Neural cell (in vitro differentiated cells): ENCODE measurements around the gene TIMM9. TPM values are rescaled to one million over a fixed set of nuclear protein-coding genes. Genes with fewer than 3 reads are reported as not detected.

Experiments
- H2AFZ ChIP-seq: fragments of 200-600, 300-800 bp; sonication (generic), shearing (Covaris generic); 2 replicates; pipeline ENCODE4 v1.6.0; 2014; ENCODE audit warnings: low read depth, mild to moderate bottlenecking, antibody characterized with exemption, low read length, moderate library complexity
- H3F3A ChIP-seq: fragments of 200-600 bp; shearing (Covaris generic); 2 replicates; pipeline ENCODE4 v1.6.1; 2016; ENCODE audit warnings: mild to moderate bottlenecking, moderate library complexity, mixed read lengths, antibody characterized with exemption, low read length; ENCODE audit not compliant: insufficient read depth, poor library complexity, severe bottlenecking
- H3K27ac ChIP-seq: fragments of 200-600, 300-800 bp; sonication (generic), shearing (Covaris generic); 2 replicates; pipeline ENCODE4 v1.5.1; 2014; ENCODE audit warnings: mild to moderate bottlenecking, low read length, moderate library complexity
- H3K27me3 ChIP-seq: fragments of 300-800, 200-600 bp; sonication (generic), shearing (Covaris generic); 2 replicates; pipeline ENCODE4 v1.6.0; 2014; ENCODE audit warnings: mild to moderate bottlenecking, low read depth, low read length, moderate library complexity; ENCODE audit not compliant: insufficient read depth
- H3K36me3 ChIP-seq: fragments of 300-800, 200-600 bp; sonication (generic), shearing (Covaris generic); 2 replicates; pipeline ENCODE4 v1.5.1; 2014; ENCODE audit warnings: mild to moderate bottlenecking, antibody characterized with exemption, low read length, moderate library complexity; ENCODE audit not compliant: insufficient read depth
- H3K4me2 ChIP-seq: fragments of 300-800, 200-600 bp; sonication (generic), shearing (Covaris generic); 2 replicates; pipeline ENCODE4 v1.6.0; 2014; ENCODE audit warnings: mild to moderate bottlenecking, low read length
- H3K4me3 ChIP-seq: fragments of 300-800, 200-600 bp; sonication (generic), shearing (Covaris generic); 2 replicates; pipeline ENCODE4 v1.5.1; 2014; ENCODE audit warnings: mild to moderate bottlenecking, low read length, moderate library complexity
- H3K79me2 ChIP-seq: fragments of 200-600 bp; shearing (Covaris generic); replicated peaks from 2 replicates; pipeline ENCODE4 v1.6.0; 2014; ENCODE audit warnings: mild to moderate bottlenecking, low read length, moderate library complexity; ENCODE audit not compliant: insufficient read depth
- H3K9ac ChIP-seq: fragments of 300-800, 200-600 bp; sonication (generic), shearing (Covaris generic); 2 replicates; pipeline ENCODE4 v1.6.1; 2016; ENCODE audit warnings: mild to moderate bottlenecking, low read length, mixed read lengths
- H3K9me2 ChIP-seq: fragments of 200-600 bp; shearing (Covaris generic); 2 replicates; pipeline ENCODE4 v1.6.1; 2016; ENCODE audit warnings: mild to moderate bottlenecking, low read length, mixed read lengths; ENCODE audit not compliant: insufficient read depth
- H3K9me3 ChIP-seq: fragments of 200-600, 300-800 bp; sonication (generic), shearing (Covaris generic); 2 replicates; pipeline ENCODE4 v1.6.1; 2016; ENCODE audit warnings: mild to moderate bottlenecking, mixed run types, low read length, moderate library complexity, mixed read lengths
- H4K20me1 ChIP-seq: fragments of 200-600 bp; shearing (Covaris generic); 2 replicates; pipeline ENCODE4 v1.6.1; 2016; ENCODE audit warnings: mild to moderate bottlenecking, mixed run types; ENCODE audit not compliant: insufficient read depth
- CTCF ChIP-seq: fragments of 450-650 bp; IDR thresholded peaks from 2 replicates; pipeline ENCODE4 v1.5.1; 2014; ENCODE audit warnings: antibody characterized with exemption, mild to moderate bottlenecking, moderate library complexity; ENCODE audit not compliant: poor library complexity, severe bottlenecking
- EP300 ChIP-seq: fragments of 450-650 bp; conservative IDR thresholded peaks from 2 replicates; pipeline ENCODE4 v1.6.1; 2014; ENCODE audit warnings: antibody characterized with exemption, mild to moderate bottlenecking, moderate library complexity; ENCODE audit not compliant: poor library complexity, severe bottlenecking
- EZH2 ChIP-seq: fragments of 200-600, 300-800 bp; shearing (Covaris generic), sonication (generic); IDR thresholded peaks from 2 replicates; pipeline ENCODE4 v1.6.1; 2014; ENCODE audit warnings: antibody characterized with exemption, low read length, borderline replicate concordance, mild to moderate bottlenecking; ENCODE audit not compliant: insufficient read depth, poor library complexity, severe bottlenecking
- MXI1 ChIP-seq: fragments of 450-650 bp; conservative IDR thresholded peaks from 2 replicates; pipeline ENCODE4 v1.6.1; 2014; ENCODE audit warnings: antibody characterized with exemption, mild to moderate bottlenecking; ENCODE audit not compliant: poor library complexity, severe bottlenecking
- POLR2AphosphoS5 ChIP-seq: IDR thresholded peaks from 2 replicates; pipeline ENCODE4 v1.6.1; 2012
- RAD21 ChIP-seq: fragments of 450-650 bp; conservative IDR thresholded peaks from 2 replicates; pipeline ENCODE4 v1.6.1; 2014; ENCODE audit warnings: antibody characterized with exemption, mild to moderate bottlenecking, moderate library complexity
- SMC3 ChIP-seq: fragments of 450-650 bp; conservative IDR thresholded peaks from 2 replicates; pipeline ENCODE4 v1.6.1; 2014; ENCODE audit warnings: antibody characterized with exemption, mild to moderate bottlenecking, moderate library complexity; ENCODE audit not compliant: poor library complexity
- TAF1 ChIP-seq: IDR thresholded peaks from 2 replicates; pipeline ENCODE4 v1.6.1; 2012; ENCODE audit warnings: low read depth
- polyA plus RNA-seq: library from polyadenylated mRNA; depleted of rRNA; stranded (reverse); fragments of >200 nt; gene quantifications from 2 replicates; pipeline ENCODE4 v1.2.3, GENCODE V29; 2014
- TF ChIP-seq, protein P1 (sequence below): IDR thresholded peaks from 2 replicates; pipeline ENCODE4 v1.6.1; 2012; ENCODE audit warnings: borderline replicate concordance

The TIMM9 gene
- polyA plus RNA-seq, 1 donor from 2014 or later: 51.1 TPM

DNA sequence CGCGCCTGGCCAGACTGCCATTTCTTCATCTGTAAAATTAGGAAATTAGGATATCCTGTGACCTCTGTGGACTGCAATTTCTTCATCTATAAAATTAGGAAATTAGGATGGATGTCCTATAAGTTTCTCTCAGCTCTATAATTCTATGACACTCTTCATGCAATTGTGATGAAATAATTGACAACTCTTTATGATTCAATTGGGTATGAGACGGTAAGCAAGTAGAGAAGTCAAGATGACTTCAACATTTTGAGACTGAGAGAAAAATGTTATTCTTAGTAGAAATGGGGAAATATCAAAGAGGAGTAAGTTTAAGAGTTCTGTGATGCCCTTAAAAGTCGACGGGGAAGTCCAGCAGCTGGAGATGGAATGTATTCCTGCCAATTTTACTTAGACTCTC is 12.1 kb upstream of the TIMM9 start:
- H3F3A ChIP-seq: no peaks in the 10 kb centered on the region
- H3K9me3 ChIP-seq: no peaks in the 10 kb centered on the region
- TF ChIP-seq POLR2AphosphoS5 (no peak), MXI1 (no peak), SMC3 (no peak), TAF1 (no peak), EP300 (no peak), RAD21 (no peak), EZH2 (no peak), CTCF (no peak)
- TF ChIP-seq, protein P1, sequence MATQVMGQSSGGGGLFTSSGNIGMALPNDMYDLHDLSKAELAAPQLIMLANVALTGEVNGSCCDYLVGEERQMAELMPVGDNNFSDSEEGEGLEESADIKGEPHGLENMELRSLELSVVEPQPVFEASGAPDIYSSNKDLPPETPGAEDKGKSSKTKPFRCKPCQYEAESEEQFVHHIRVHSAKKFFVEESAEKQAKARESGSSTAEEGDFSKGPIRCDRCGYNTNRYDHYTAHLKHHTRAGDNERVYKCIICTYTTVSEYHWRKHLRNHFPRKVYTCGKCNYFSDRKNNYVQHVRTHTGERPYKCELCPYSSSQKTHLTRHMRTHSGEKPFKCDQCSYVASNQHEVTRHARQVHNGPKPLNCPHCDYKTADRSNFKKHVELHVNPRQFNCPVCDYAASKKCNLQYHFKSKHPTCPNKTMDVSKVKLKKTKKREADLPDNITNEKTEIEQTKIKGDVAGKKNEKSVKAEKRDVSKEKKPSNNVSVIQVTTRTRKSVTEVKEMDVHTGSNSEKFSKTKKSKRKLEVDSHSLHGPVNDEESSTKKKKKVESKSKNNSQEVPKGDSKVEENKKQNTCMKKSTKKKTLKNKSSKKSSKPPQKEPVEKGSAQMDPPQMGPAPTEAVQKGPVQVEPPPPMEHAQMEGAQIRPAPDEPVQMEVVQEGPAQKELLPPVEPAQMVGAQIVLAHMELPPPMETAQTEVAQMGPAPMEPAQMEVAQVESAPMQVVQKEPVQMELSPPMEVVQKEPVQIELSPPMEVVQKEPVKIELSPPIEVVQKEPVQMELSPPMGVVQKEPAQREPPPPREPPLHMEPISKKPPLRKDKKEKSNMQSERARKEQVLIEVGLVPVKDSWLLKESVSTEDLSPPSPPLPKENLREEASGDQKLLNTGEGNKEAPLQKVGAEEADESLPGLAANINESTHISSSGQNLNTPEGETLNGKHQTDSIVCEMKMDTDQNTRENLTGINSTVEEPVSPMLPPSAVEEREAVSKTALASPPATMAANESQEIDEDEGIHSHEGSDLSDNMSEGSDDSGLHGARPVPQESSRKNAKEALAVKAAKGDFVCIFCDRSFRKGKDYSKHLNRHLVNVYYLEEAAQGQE: no peak
- no peaks in the 10 kb centered on the region for H3K9me2 ChIP-seq
- H3K9ac ChIP-seq: no peak overlapping the region
- H3K36me3 ChIP-seq: no peaks in the 10 kb centered on the region
- H3K27ac ChIP-seq: no peak overlapping the region
- no peaks in the 10 kb centered on the region for H3K79me2 ChIP-seq
- no peaks in the 10 kb centered on the region for H4K20me1 ChIP-seq
- H3K27me3 ChIP-seq: no peaks in the 10 kb centered on the region
- no peak overlapping the region for H2AFZ ChIP-seq
- no peak overlapping the region for H3K4me3 ChIP-seq
- H3K4me2 ChIP-seq: no peak overlapping the region

DNA sequence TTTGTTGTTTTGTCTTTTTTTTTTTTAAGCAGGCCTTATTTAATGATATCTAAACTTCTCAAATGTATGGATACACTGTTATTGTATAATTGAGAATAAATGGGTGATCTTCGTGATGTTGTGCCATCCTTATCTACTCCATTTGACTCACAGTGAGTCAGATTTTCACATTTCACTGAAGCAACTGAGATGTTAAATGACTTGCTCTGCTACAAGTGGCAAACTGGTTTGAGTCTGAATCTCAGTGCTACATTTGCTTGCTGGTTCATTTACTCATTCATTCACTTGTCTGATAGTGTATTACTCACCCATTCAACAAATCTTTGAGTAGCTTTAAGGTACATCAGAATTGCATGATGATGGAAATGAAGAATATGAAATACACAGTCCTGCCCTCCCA is 2.8 kb upstream of the TIMM9 start:
- Histone ChIP-seq H4K20me1 (no peaks in the 10 kb centered on the region), H3K9me3 (no peaks in the 10 kb centered on the region), H3F3A (no peaks in the 10 kb centered on the region), H3K4me2 (peak overlapping the region; percentile 80), H3K36me3 (no peaks in the 10 kb centered on the region), H3K79me2 (peaks cover 27% of the 10 kb centered on the region), H3K9me2 (no peaks in the 10 kb centered on the region), H3K27ac (no peak overlapping the region), H3K9ac (no peak overlapping the region), H2AFZ (no peak overlapping the region), H3K4me3 (peak overlapping the region; percentile 92), H3K27me3 (no peaks in the 10 kb centered on the region)
- TF ChIP-seq POLR2AphosphoS5 (no peak), EP300 (no peak), TAF1 (no peak), SMC3 (no peak), RAD21 (no peak), MXI1 (no peak)
- TF ChIP-seq, protein P1: no peak
